K562 (cell line): ENCODE results near the gene DOCK1. TPM values are rescaled to one million over a fixed set of nuclear protein-coding genes. Genes with fewer than 3 reads are reported as not detected.

ENCODE experiments used
- ATAC-seq: fragments of 200-7000 bp; cut with Tn5 transposase; 3 replicates; pipeline ENCODE4 v1.9.1; 2020; ENCODE audit warnings: moderate library complexity
- BruUV-seq: library from RNA; stranded (reverse); fragments of 400-500 nt; replicated peaks from 2 replicates; lab custom pipeline; 2021; lab: Mats Ljungman, UMichigan
- CTCF ChIA-PET: fragments of 300-600 bp; formaldehyde crosslinking; extraction: SDS; loops from one replicate; lab custom pipeline; 2021; ENCODE audit warnings: low intra/inter-chr PET ratio; lab: Yijun Ruan, JAX
- POLR2A ChIA-PET: fragments of 300-600, 350-650 bp; sonication (Branson Sonifier 250); formaldehyde crosslinking; extraction: SDS; loops from one replicate; lab custom pipeline; 2021; ENCODE audit warnings: antibody characterized with exemption, inconsistent platforms; lab: Yijun Ruan, JAX
- DNase-seq, 4 experiments: peaks; one replicate each; pipeline versions ENCODE4 v3.0.0 to v3.0.0-alpha.2; 2011 to 2018; ENCODE audit warnings: low spot score in 3 of 4, mixed read lengths in 3 of 4; ENCODE audit errors: extremely low read depth in 1 of 4
- FAIRE-seq: peaks from 2 replicates; lab custom pipeline; 2011; peaks lifted over from hg19 to GRCh38; lab: Jason Lieb, UNC
- H2AFZ ChIP-seq: 2 replicates; pipeline ENCODE4 v1.6.0; 2011; ENCODE audit warnings: low read depth, low read length, control low read depth, inconsistent platforms
- H3K27ac ChIP-seq: fragments of 200-600 bp; 3 replicates; pipeline ENCODE4 v1.8.0; 2011; ENCODE audit warnings: low read depth, mild to moderate bottlenecking, control low read depth, inconsistent platforms, low read length, moderate library complexity, mixed read lengths; ENCODE audit errors: extremely low read depth
- H3K27me3 ChIP-seq, 2 experiments: fragments of 300-600 bp in 1 of 2; 2 replicates in 1 of 2; 3 replicates in 1 of 2; pipeline versions ENCODE4 v1.6.0 to v1.8.0; 2011; ENCODE audit warnings: inconsistent platforms in 2 of 2, low read length in 2 of 2, mild to moderate bottlenecking in 1 of 2, mixed read lengths in 1 of 2, moderate library complexity in 1 of 2; ENCODE audit not compliant: control insufficient read depth in 2 of 2, insufficient read depth in 2 of 2
- H3K36me3 ChIP-seq: fragments of 300-600 bp; 3 replicates; pipeline ENCODE4 v1.8.0; 2011; ENCODE audit warnings: mild to moderate bottlenecking, low read length, inconsistent platforms; ENCODE audit not compliant: control insufficient read depth, insufficient read depth
- H3K4me1 ChIP-seq, 2 experiments: fragments of 200-600 bp in 1 of 2; replicated peaks in 1 of 2; 2 replicates in 1 of 2; 3 replicates in 1 of 2; pipeline versions ENCODE4 v1.5.1 to v1.8.0; 2011; ENCODE audit warnings: inconsistent platforms in 2 of 2, low read length in 2 of 2, mild to moderate bottlenecking in 1 of 2, mixed read lengths in 1 of 2, moderate library complexity in 1 of 2; ENCODE audit not compliant: control insufficient read depth in 2 of 2, insufficient read depth in 2 of 2
- H3K4me2 ChIP-seq: 2 replicates; pipeline ENCODE4 v1.6.1; 2011; ENCODE audit warnings: low read length, control low read depth, inconsistent platforms, mixed read lengths; ENCODE audit not compliant: insufficient read depth
- H3K4me3 ChIP-seq: fragments of 200-600 bp; sonication (generic), shearing (Covaris generic); 2 replicates; pipeline ENCODE4 v1.5.1; 2016; ENCODE audit warnings: control low read depth, inconsistent platforms
- H3K79me2 ChIP-seq: fragments of 200-600 bp; 3 replicates; pipeline ENCODE4 v1.8.0; 2011; ENCODE audit warnings: low read length, inconsistent platforms; ENCODE audit not compliant: control insufficient read depth, insufficient read depth
- H3K9ac ChIP-seq, 2 experiments: 2 replicates each; pipeline versions ENCODE4 v1.6.0 to v1.6.1; 2011; ENCODE audit warnings: low read depth in 2 of 2, low read length in 2 of 2, control low read depth in 1 of 2, inconsistent platforms in 1 of 2, mild to moderate bottlenecking in 1 of 2, mixed read lengths in 1 of 2; ENCODE audit not compliant: insufficient read depth in 1 of 2
- H3K9me1 ChIP-seq: one replicate; pipeline ENCODE4 v1.6.0; 2011; ENCODE audit warnings: inconsistent platforms, mild to moderate bottlenecking, low read length, moderate library complexity; ENCODE audit not compliant: control insufficient read depth, insufficient read depth
- H3K9me3 ChIP-seq: replicated peaks from 2 replicates; pipeline ENCODE4 v1.5.1; 2011; ENCODE audit warnings: low read depth, low read length, inconsistent platforms; ENCODE audit not compliant: control insufficient read depth, insufficient read depth
- H4K20me1 ChIP-seq: replicated peaks from 2 replicates; pipeline ENCODE4 v1.6.1; 2011; ENCODE audit warnings: low read length, inconsistent platforms, mixed read lengths; ENCODE audit not compliant: control insufficient read depth, insufficient read depth
- FOSL1 ChIP-seq: fragments of 200-800 bp; sonication (Bioruptor generic); conservative IDR thresholded peaks from 2 replicates; pipeline ENCODE4 v1.6.1; 2016; ENCODE audit warnings: missing genetic modification characterization, missing compliant biosample characterization
- KHSRP ChIP-seq: fragments of 450-650 bp; IDR thresholded peaks from 2 replicates; pipeline ENCODE4 v1.6.1; 2017
- NR1H2 ChIP-seq: sonication (generic); formaldehyde crosslinking; IDR thresholded peaks from 2 replicates; pipeline ENCODE4 v1.4.0; 2020; ENCODE audit warnings: mild to moderate bottlenecking, missing genetic modification reagents
- RBM22 ChIP-seq: fragments of 200-400 bp; formaldehyde crosslinking; IDR thresholded peaks from 2 replicates; pipeline ENCODE4 v1.6.1; 2018; ENCODE audit warnings: low read length, low read depth; ENCODE audit not compliant: poor library complexity, severe bottlenecking
- SMARCA5 ChIP-seq: fragments of 450-650 bp; IDR thresholded peaks from 2 replicates; pipeline ENCODE4 v1.6.1; 2016
- SREBF1 ChIP-seq: fragments of 150-350 bp; IDR thresholded peaks from 2 replicates; pipeline ENCODE4 v1.6.1; 2014; ENCODE audit warnings: antibody characterized with exemption, low read depth, low read length, borderline replicate concordance
- ZC3H8 ChIP-seq: fragments of 450-650 bp; IDR thresholded peaks from 2 replicates; pipeline ENCODE4 v1.6.1; 2017
- ZNF431 ChIP-seq: sonication (generic); formaldehyde crosslinking; IDR thresholded peaks from 2 replicates; pipeline ENCODE4 v1.8.0; 2022; ENCODE audit warnings: mild to moderate bottlenecking, missing genetic modification reagents
- ZNF436 ChIP-seq: fragments of 250-450, 450-650 bp; sonication (Bioruptor Pico); formaldehyde crosslinking; IDR thresholded peaks from 2 replicates; pipeline ENCODE4 v1.7.0; 2020; ENCODE audit warnings: mild to moderate bottlenecking
- ZNF551 ChIP-seq: fragments of 250-450 bp; sonication (Bioruptor Pico); IDR thresholded peaks from 2 replicates; pipeline ENCODE4 v1.5.0; 2021; ENCODE audit warnings: mild to moderate bottlenecking, moderate library complexity
- ZNF586 ChIP-seq: fragments of 450-650 bp; formaldehyde crosslinking; conservative IDR thresholded peaks from 2 replicates; pipeline ENCODE4 v1.4.0; 2020; ENCODE audit warnings: mild to moderate bottlenecking, moderate library complexity
- ZNF77 ChIP-seq: fragments of 250-450 bp; sonication (Bioruptor Pico); IDR thresholded peaks from 2 replicates; pipeline ENCODE4 v1.5.0; 2020
- WGBS: fragments of 100-300 bp; shearing (Covaris generic); methylation state at CpG from one replicate; pipeline ENCODE4 v1.1.6; 2016; ENCODE audit warnings: low coverage, mixed read lengths; ENCODE audit not compliant: insufficient coverage; ENCODE audit errors: missing lambda C conversion rate; 5-methylcytosine and 5-hydroxymethylcytosine counted together
- in situ Hi-C: fragments of 300-500 bp; cut with MboI; formaldehyde crosslinking; loops from 4 replicates; pipeline ENCODE4 v1.15.0; 2018; ENCODE audit warnings: inconsistent platforms, mixed read lengths
- intact Hi-C: fragments of 100-400 bp; cut with micrococcal nuclease; formaldehyde crosslinking; loops from 2 replicates; pipeline ENCODE4 v1.14.2; 2022
- polyA plus RNA-seq, 8 experiments: library from polyadenylated mRNA; depleted of rRNA in 4 of 8; stranded (reverse) in 5 of 8; unstranded in 3 of 8; fragments of >200 nt; fragmentation: Nextera tagmentation in 2 of 8; fragmentation: Illumina TruSeq in 1 of 8; extraction: Ambion mirVana in 2 of 8; extraction: Trizol in 1 of 8; gene quantifications; 2 replicates each; pipeline versions ENCODE4 v1.2.1 to v1.2.3, GENCODE V29; 2011 to 2014; ENCODE audit warnings: inconsistent platforms in 1 of 8, missing spikeins in 1 of 8
- total RNA-seq, 7 experiments: library from RNA; depleted of rRNA in 6 of 7; stranded (reverse); fragments of >200 nt in 6 of 7; fragmentation: Illumina TruSeq in 2 of 7; extraction: Trizol in 2 of 7; gene quantifications; 2 replicates each; pipeline versions ENCODE4 v1.2.1 to v1.2.3, GENCODE V29; 2011 to 2021; ENCODE audit warnings: low replicate concordance in 1 of 7
- TF ChIP-seq, protein P1 (sequence below): sonication (generic); formaldehyde crosslinking; IDR thresholded peaks from 2 replicates; pipeline ENCODE4 v1.8.0; 2022; ENCODE audit warnings: mild to moderate bottlenecking, low read depth, missing genetic modification reagents
- TF ChIP-seq, protein P2 (sequence below), 2 experiments: fragments of 450-650 bp; formaldehyde crosslinking in 1 of 2; IDR thresholded peaks; 2 replicates each; pipeline versions ENCODE4 v1.4.0 to v1.6.1; 2014 to 2020; ENCODE audit warnings: mild to moderate bottlenecking in 2 of 2, borderline replicate concordance in 1 of 2, low read depth in 1 of 2

The DOCK1 gene
- total and polyA plus RNA-seq, 9 of the 15 experiments (the other 6 are each of a cell fraction or from before 2014, with no cell fraction given), result 0.31 TPM; not detected in 8

DNA sequence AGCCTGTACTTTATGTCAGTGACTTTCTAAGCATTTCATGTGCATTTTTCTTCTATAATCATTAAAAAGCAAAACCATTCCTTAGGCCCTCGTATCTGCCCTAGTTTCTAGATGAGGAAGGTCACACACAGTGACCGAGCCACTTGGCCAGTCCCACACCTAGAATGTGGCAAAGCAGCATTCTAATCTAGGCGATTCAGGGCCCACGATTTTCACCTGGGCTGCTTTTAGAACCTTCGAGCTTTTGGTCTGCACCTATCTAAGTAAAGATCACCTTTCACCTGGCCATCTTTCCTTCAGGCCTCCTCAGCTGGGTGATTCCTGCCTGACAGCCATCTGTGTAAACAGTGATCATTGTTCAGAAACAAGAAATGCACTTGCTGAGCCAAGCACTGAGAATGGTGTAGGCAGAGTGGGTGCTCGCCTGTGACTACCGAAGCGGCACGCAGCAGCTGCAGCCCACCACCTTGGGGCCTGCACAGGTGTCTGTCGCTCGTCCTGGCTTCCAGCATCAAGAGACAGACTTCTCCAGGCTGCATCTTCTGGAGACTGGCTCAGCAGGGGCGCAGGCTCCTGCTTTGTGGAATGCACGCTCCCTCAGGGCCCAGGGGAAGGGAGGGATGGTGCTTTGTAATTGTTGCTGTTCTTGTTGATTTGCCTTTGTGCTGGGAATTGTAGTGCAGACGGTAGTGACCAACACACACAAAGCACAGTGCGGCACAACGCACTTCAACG is 440.2 kb downstream of the DOCK1 start:
- in situ Hi-C loops (no loop called here), intact Hi-C loops (no loop called here)
- FAIRE-seq (no peak), ATAC-seq (no peak), DNase-seq (no peak)
- Histone ChIP-seq H3K4me1 (no peaks in the 10 kb centered on the region), H3K27ac (no peak overlapping the region), H3K79me2 (no peaks in the 10 kb centered on the region), H3K27me3 (no peaks in the 10 kb centered on the region), H2AFZ (no peak overlapping the region), H3K4me3 (no peak overlapping the region), H3K4me2 (no peak overlapping the region), H3K9ac (no peak overlapping the region), H3K36me3 (no peaks in the 10 kb centered on the region), H3K9me1 (no peaks in the 10 kb centered on the region), H3K9me3 (no peaks in the 10 kb centered on the region), H4K20me1 (no peaks in the 10 kb centered on the region)
- CTCF ChIA-PET, result no interaction called here
- POLR2A ChIA-PET, result no interaction called here
- no TSS peak for BruUV-seq
- WGBS, result under 1% methylated on average over 13 of the region's 17 CpGs
- no peak for TF ChIP-seq KHSRP
- TF ChIP-seq, protein P1, sequence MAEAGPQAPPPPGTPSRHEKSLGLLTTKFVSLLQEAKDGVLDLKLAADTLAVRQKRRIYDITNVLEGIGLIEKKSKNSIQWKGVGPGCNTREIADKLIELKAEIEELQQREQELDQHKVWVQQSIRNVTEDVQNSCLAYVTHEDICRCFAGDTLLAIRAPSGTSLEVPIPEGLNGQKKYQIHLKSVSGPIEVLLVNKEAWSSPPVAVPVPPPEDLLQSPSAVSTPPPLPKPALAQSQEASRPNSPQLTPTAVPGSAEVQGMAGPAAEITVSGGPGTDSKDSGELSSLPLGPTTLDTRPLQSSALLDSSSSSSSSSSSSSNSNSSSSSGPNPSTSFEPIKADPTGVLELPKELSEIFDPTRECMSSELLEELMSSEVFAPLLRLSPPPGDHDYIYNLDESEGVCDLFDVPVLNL (CRISPR knock-in tag), result no peak
- TF ChIP-seq ZNF586 (CRISPR knock-in tag), result no peak
- no peak for TF ChIP-seq ZC3H8
- TF ChIP-seq SREBF1, result no peak
- no peak for TF ChIP-seq FOSL1 (tag)
- TF ChIP-seq, protein P2, sequence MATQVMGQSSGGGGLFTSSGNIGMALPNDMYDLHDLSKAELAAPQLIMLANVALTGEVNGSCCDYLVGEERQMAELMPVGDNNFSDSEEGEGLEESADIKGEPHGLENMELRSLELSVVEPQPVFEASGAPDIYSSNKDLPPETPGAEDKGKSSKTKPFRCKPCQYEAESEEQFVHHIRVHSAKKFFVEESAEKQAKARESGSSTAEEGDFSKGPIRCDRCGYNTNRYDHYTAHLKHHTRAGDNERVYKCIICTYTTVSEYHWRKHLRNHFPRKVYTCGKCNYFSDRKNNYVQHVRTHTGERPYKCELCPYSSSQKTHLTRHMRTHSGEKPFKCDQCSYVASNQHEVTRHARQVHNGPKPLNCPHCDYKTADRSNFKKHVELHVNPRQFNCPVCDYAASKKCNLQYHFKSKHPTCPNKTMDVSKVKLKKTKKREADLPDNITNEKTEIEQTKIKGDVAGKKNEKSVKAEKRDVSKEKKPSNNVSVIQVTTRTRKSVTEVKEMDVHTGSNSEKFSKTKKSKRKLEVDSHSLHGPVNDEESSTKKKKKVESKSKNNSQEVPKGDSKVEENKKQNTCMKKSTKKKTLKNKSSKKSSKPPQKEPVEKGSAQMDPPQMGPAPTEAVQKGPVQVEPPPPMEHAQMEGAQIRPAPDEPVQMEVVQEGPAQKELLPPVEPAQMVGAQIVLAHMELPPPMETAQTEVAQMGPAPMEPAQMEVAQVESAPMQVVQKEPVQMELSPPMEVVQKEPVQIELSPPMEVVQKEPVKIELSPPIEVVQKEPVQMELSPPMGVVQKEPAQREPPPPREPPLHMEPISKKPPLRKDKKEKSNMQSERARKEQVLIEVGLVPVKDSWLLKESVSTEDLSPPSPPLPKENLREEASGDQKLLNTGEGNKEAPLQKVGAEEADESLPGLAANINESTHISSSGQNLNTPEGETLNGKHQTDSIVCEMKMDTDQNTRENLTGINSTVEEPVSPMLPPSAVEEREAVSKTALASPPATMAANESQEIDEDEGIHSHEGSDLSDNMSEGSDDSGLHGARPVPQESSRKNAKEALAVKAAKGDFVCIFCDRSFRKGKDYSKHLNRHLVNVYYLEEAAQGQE (IDR thresholded peaks at IDR 0.05; ENCODE audit: borderline replicate concordance), result no peak
- TF ChIP-seq, protein P2 (CRISPR knock-in tag; IDR thresholded peaks at IDR 0.05; ENCODE audit: low read depth), result no peak
- no peak for TF ChIP-seq ZNF77 (CRISPR knock-in tag)
- no peak for TF ChIP-seq ZNF551 (CRISPR knock-in tag)
- TF ChIP-seq NR1H2 (CRISPR knock-in tag), result no peak
- TF ChIP-seq SMARCA5, result no peak
- TF ChIP-seq ZNF436 (CRISPR knock-in tag), result no peak
- no peak for TF ChIP-seq RBM22
- TF ChIP-seq ZNF431 (CRISPR knock-in tag), result no peak
